DOHH2 (cell line): ENCODE data around the gene F2RL3.
"Not testable (repeated sequence)": the region's sequence is repeated elsewhere in the genome, so short reads cannot be mapped to it uniquely, and the experiment has no call there.

Experiments used
- EZH2phosphoT487 ChIP-seq: fragments of 200-600 bp; sonication (generic); IDR thresholded peaks from 2 replicates; pipeline ENCODE4 v1.6.1; 2017; ENCODE audit warnings: borderline replicate concordance, mild to moderate bottlenecking, antibody characterized with exemption, low read length, moderate library complexity, mixed read lengths
- TF ChIP-seq, protein P1 (sequence below): fragments of 200-600 bp; sonication (generic); IDR thresholded peaks from one replicate; pipeline ENCODE4 v1.5.1; 2014; ENCODE audit warnings: antibody characterized with exemption, mild to moderate bottlenecking, low read depth, low read length; ENCODE audit not compliant: poor library complexity, severe bottlenecking

DNA sequence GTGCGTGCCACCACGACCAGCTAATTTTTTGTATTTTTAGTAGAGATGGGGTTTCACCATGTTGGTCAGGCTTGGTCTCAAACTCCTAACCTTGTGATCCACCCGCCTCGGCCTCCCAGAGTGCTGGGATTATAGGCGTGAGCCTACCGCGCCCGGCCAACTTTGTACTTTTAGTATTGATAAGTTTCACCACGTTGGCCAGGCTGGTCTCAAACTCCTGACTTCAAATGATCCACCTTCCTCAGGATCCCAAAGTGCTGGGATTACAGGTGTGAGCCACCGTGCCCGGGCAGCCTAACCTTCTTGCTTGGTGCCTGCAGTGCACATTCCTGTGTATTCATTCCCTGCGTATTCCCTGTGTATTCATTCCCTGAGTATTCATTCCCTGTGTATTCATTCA is 49.0 kb downstream of the F2RL3 start:
- TF ChIP-seq, protein P1, sequence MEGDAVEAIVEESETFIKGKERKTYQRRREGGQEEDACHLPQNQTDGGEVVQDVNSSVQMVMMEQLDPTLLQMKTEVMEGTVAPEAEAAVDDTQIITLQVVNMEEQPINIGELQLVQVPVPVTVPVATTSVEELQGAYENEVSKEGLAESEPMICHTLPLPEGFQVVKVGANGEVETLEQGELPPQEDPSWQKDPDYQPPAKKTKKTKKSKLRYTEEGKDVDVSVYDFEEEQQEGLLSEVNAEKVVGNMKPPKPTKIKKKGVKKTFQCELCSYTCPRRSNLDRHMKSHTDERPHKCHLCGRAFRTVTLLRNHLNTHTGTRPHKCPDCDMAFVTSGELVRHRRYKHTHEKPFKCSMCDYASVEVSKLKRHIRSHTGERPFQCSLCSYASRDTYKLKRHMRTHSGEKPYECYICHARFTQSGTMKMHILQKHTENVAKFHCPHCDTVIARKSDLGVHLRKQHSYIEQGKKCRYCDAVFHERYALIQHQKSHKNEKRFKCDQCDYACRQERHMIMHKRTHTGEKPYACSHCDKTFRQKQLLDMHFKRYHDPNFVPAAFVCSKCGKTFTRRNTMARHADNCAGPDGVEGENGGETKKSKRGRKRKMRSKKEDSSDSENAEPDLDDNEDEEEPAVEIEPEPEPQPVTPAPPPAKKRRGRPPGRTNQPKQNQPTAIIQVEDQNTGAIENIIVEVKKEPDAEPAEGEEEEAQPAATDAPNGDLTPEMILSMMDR, result not testable (repeated sequence)
- not testable (repeated sequence) for TF ChIP-seq EZH2phosphoT487
